OCI-M1 (cell line): Measurements from ENCODE around the gene IMP4.

ENCODE experiments used
- DNase-seq: peaks from one replicate; lab custom pipeline; 2025; lab: John Stamatoyannopoulos, UW

Gene IMP4

GRCh38 chr2:130336877-130337734 is 5.6 kb upstream of the IMP4 start:
- no peak for DNase-seq

DNA sequence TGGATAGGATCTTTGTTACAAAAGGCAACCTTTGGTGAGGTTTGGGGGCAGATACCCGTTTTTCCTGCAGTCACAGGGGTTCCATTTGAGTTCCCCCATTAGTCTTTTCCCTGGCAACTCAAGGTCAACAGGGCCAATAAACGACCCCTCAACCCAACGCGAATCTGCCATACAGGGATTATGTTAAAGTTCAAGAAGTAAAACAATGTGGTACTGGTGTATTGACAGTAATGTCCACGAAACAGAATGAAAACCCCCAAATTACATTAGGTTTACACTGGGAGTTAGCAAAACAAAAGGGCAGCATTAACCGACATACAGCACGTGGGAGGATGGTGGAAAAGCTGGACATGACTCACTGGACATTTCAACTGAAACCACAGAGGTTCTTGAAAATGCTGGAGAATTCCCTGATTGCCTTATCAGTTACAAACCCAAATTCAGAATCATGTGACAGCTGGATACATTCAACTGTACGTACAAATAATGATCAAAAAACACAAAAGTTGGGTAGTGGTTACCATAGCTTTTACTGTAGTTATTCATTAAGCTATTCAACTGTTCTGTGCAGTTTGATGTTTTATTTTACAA is 4.9 kb upstream of the IMP4 start:
- peak; percentile 20 for DNase-seq

DNA sequence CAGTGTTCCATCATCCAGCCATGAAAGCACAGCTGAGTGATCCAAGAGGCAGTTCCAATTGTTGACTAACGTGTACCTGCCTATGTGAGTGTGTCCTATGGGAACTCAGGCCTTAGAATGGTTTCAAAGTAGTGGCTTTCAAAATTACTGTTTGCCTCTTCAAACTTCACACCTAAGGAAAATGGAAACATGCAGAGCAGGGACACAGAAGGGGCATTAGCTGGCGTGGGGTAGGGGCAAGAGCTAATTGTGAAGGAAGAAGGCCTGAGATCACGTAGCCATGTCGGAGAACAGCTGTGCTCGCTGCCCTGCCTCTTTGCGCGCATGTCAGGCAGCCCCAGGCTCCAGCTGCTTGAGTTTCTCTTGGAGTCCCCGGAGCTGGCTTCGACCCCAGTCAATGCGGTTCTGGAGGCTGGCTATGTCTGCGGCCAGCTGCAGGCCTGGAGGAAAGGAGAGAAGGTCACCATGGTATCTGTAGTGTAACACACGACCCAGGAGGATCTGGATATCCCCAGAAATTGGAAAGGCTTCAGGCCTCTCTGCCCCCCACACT is 3.8 kb upstream of the IMP4 start:
- no peak for DNase-seq

GRCh38 chr2:130339885-130340745 is 2.6 kb upstream of the IMP4 start:
- no peak for DNase-seq

DNA sequence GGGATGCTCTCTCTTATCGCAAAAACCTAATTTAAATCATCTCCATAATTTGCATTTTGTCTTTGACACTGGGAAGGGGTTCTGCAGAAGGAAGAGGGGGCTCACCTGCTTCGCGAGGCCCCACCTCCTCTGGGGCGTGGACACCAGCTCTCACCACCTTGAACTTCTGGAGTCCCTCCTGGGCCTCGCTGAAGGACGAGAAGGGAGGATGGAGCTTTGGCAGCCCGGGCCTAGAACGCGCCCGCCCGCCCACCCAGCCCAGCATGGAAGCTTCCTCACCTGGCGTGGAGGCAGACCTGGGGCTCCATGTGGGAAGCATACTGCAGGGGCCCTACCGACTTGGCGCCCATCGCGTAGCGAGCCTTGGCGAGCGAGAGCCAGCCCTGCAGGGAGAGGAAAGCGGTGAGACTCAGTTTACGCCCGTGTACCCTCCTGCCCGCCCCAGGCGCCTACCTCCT is 1.1 kb upstream of the IMP4 start:
- no peak for DNase-seq

GRCh38 chr2:130342020-130342532 is 621 bp upstream of the IMP4 start:
- peak; percentile 92 for DNase-seq

- DNase-seq = no peak
These were observed 1.9 kb downstream of the IMP4 start for GRCh38 chr2:130344578-130344977.

GRCh38 chr2:130345091-130345490 is 2.4 kb downstream of the IMP4 start:
- DNase-seq = no peak

GRCh38 chr2:130345611-130346010 is 2.9 kb downstream of the IMP4 start:
- DNase-seq = no peak

GRCh38 chr2:130346041-130346740 is 3.5 kb downstream of the IMP4 start:
- no peak for DNase-seq

- no peak for DNase-seq
These were observed 4.0 kb downstream of the IMP4 start for GRCh38 chr2:130346741-130347066.

GRCh38 chr2:130347220-130347925 is 4.7 kb downstream of the IMP4 start:
- DNase-seq = no peak

DNA sequence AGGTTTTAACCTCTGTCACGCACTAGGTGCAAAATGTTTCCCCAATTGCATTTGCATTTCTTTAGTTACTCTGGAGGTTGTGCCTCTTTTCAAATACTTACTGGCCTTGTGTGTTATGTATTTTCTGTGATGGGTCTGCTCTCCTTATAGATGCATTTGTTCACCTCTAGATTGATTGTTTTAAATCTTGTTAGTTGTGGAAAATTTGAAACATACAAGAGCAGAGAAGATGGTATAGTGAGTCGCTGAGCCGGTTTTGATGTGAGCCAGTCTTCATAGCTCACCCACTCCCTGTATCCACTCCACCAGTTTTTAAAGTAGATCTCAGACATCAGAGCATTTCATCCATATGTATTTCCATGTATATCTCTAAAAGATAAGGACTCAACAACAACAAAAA is 6.5 kb downstream of the IMP4 start:
- DNase-seq = no peak

DNA sequence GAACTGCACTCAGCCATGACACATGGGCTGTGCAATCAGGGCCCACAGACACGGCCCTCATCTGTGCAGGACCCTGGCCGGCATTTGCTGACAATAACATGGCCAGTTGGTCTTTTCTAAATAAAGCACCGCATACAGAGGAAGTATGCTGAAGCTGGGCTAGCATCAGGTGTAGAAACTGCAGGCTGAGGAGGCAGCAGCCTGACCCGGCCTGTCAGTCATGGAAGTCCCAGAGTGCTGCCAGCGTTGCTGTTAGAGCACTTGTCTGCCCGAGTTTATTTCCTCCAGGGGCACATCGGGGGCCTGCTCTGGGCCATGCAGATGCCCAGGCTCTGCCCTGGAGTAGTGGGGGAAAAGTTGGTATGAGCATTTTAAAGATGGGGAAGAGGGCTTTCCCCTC is 9.0 kb downstream of the IMP4 start:
- no peak for DNase-seq

- no peak for DNase-seq
These were observed 9.5 kb downstream of the IMP4 start for GRCh38 chr2:130352237-130352636.

DNA sequence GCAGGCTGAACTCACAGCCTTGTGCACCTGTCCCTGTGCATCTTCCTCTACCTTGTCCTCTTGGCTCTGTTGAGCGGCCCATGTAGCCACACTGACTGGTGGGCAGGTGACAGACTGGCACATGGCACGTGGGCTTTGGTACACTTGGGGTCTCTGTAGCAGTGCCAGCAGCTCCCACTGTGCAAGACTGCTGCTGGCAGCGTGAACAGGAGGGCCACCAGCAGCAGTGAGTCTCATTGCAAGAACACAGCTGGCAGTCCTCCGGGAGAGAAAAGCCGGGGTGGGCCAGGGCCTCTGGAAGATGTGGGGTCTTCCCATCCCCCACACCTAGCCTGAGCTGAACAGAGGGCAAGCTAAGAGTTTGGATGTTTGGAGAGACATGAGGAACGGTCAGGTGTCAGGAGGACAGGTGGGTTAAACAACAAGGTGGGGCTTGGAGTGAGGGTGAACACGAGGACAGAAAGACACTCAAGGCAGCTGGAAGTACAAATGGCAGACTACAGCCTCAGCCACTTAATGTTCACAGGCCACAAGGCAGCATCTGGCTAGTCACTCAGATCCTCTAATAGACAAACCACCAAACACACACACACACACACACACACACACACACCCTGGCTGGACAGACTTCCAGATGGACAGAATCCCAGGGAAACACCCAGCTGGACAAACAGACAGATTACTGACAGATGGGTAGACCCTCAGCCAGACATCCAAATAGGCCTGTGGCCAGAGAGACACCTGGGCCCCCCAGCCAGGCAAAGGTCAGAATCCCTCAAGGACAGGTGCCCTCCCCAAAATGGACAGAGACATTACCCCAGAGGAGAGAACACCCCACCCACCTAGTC is 10.8 kb downstream of the IMP4 start:
- DNase-seq = no peak

DNA sequence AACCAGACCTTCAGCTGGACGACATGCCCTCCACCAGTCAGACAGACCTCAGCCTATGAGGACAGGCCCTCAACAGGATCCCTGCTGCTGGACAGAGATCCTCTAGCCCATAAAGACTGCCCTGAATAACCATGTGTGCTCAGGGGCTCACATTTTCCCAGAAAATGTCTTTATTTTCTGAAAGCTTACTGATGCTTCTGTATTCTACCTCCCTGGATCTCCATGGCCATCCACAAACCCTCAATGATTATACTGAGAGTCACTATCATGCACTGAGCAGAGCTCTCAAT is 11.4 kb downstream of the IMP4 start:
- no peak for DNase-seq

DNA sequence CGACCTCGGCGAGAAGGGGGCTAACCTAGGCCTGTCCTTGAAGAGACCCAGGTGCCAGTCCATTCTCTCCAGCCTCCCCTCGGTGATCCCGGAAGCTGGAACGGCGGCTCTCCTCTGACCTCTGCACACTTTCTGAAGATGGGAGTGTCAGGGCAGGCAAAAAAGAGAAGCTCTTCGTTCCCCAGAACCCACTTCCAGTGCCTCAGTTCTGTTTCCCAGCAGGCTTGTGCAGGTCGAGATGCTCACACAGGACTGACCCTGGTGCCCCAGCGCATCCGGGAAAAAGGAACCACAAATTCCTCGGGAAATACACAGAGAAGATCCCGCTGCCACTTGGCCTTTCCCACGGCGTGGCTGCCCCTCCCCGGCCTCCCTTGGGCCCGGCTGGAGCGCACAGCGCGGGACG is 12.5 kb downstream of the IMP4 start:
- peak; percentile 25 for DNase-seq

- peak; percentile 90 for DNase-seq
These were observed 13.1 kb downstream of the IMP4 start, which contains the start of gene PTPN18 for GRCh38 chr2:130355578-130356431. TSS of gene PTPN18 (plus strand) at chr2:130356056. CDS start at chr2:130356108, 52 bp downstream.
